NCI-H510A treated with DMSO at 0.1 percent for 48 hours (cell line): ENCODE results near the gene ANP32B.
"Not testable (repeated sequence)": the region's sequence is repeated elsewhere in the genome, so short reads cannot be mapped to it uniquely, and the experiment has no call there.

Experiments used
- DNase-seq: peaks from one replicate; lab custom pipeline; 2025; lab: John Stamatoyannopoulos, UW

The ANP32B gene

GRCh38 chr9:97982683-97983588 is at the start of gene ANP32B:
Gene ANP32B, plus strand, starts transcription at chr9:97983341. Its CDS starts 215 bp downstream, at chr9:97983556.
- DNase-seq = peak; percentile 87

GRCh38 chr9:97934321-97935115 is 48.6 kb upstream of the ANP32B start:
- DNase-seq = no peak

- DNase-seq = no peak
Observed at GRCh38 chr9:97935276-97935675, 47.9 kb upstream of the ANP32B start.

GRCh38 chr9:97936998-97937397 is 46.1 kb upstream of the ANP32B start:
- DNase-seq = no peak

- DNase-seq = no peak
Observed at GRCh38 chr9:97938081-97938644, 45.0 kb upstream of the ANP32B start, which contains the start of gene HEMGN. Gene HEMGN, minus strand, starts transcription at chr9:97938172. Its CDS starts 36 bp downstream, at chr9:97938136.

DNA sequence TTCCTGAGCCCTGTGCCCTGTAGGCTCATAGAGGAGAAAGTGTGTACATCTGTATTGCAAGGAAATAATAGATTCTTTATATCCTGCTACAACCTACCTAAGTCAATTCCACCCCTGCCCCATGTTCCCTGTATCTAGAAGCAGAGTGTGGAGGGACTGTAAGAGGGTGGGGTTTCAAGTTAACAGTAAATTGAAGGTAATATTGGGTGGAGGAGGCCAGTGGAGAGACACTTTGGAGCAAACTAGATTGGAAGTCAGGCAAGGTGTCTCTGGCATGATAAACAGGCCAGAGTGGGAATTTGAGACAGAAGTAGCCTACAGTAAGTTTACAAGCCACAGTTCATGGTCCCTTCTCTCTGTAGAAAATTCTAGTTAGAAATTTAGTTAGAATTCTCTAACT is 42.9 kb upstream of the ANP32B start:
- no peak for DNase-seq

DNA sequence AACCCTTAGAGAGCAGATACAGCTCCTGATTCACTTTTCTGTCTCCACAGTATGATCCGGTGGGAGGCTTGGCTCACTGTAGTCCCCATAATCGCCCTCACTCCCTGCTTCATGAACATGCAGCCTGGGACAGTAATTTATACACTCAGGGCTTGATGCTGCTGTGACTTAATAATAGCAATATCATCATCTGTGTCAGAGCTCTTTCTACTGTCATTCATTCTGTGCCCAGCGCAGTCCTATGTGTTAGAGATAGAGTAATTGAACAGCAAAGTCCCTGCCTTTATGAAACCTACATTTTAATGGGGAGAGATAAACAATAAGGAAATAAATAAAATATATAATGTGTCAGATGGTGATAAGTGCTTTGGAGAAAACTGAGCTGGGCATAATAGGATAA is 42.4 kb upstream of the ANP32B start:
- no peak for DNase-seq

- DNase-seq = no peak
Observed at GRCh38 chr9:97941323-97941722, 41.8 kb upstream of the ANP32B start.

- no peak for DNase-seq
Observed at GRCh38 chr9:97943308-97943855, 39.8 kb upstream of the ANP32B start.

DNA sequence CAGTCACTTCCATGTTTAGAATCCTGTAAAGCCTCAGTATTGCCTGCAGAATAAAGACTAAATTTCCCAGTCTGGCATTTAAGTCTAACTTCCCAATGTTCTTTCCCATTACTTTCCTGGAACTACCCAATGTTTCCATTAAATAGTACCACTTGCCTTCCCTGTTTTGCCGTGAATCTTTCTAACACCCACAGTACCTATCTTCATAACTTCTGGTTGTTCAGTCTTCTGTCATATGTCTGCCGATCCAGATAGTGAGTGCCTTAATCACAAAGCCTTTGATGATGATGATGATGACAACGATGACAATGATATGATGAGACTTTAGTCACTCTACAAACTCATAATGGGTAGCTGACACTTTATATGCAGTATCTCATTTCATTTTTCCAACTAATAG is 38.5 kb upstream of the ANP32B start:
- DNase-seq = no peak

DNA sequence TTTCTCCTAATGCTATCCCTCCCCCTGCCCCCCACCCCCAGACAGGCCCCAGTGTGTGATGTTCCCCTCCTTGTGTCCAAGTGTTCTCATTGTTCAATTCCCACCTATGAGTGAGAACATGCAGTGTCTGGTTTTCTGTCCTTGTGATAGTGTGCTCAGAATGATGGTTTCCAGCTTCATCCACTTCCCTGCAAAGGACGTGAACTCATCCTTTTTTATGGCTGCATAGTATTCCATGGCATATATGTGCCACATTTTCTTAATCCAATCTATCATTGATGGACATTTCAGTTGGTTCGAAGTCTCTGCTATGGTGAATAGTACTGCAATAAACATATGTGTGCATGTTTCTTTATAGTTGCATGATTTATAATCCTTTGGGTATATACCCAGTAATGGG is 37.7 kb upstream of the ANP32B start:
- DNase-seq = not testable (repeated sequence)

- not testable (repeated sequence) for DNase-seq
Observed at GRCh38 chr9:97947094-97947493, 36.0 kb upstream of the ANP32B start.

- not testable (repeated sequence) for DNase-seq
Observed at GRCh38 chr9:97950873-97951272, 32.3 kb upstream of the ANP32B start.

DNA sequence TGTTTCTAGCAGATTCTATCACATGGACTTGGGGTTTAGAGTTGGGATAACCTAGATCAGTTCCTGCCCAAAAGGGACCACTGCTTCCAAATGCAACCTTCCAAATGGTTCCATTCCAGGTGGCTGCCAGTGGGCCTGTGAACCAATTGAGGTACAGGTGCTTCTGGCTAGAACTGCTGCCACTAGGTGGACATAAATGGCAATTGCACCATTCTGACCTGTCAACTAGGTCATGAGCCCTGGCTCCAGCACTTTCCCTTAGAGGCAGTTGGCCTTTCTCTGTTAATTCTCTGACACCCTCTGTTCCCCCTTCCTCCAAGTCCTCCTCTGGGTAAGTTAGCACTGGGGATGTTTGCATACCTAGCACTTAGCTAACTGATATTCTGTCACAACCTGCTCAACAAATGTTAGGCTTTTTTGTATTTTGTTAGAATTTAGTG is 28.6 kb upstream of the ANP32B start:
- peak; percentile 70 for DNase-seq

DNA sequence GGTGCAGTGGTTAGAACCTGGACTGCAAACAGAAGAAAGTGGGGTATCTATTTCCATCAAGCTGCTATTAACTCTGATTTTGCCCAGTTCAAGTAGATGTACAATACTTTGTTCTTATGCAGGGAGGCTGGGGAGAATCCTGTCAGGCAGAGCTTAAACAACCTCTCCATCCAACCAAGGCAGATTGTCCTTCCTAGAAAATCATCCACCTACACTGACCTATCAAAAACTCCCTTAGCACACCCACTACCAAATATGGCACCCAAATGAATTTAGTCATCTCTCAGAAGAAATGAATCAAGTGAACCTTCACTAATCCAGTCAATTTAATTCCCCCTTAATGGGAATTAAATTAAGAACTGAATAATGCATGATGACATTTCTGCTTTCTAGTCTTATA is 26.8 kb upstream of the ANP32B start:
- DNase-seq = no peak

DNA sequence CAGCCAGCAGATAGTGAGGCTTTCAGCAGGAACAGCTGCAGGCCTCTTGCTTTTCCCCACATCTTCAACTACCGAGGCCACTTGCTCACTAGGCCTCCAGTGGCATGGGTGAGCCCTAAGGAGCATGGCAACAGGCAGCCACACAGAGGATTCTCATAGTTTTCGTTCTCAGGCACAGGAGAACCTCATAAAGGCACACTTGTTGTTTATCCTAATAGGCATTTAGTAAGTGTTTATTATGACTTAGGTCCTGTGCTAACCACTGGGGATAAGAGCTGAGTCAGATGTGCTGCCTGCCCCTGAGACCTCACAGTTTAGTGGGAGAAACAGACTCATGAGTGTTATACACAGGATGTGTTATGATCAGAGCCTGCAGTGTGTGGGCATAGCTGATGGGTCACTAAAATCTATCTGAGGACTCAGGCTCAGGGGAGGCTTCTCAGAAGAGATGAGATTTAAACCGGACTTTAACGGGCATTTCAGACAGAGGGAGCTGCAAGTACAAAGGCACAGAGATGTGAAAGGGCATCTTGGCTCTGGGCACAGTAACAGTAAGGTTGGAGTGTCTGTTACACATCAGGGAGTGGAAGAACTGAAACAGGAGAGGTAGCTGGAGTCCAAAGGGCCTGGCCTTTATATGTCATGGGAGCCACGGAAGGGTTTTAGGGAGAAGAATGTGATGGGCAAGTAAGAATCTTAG is 24.2 kb upstream of the ANP32B start:
- no peak for DNase-seq

- DNase-seq = no peak
Observed at GRCh38 chr9:97959585-97959984, 23.6 kb upstream of the ANP32B start.

DNA sequence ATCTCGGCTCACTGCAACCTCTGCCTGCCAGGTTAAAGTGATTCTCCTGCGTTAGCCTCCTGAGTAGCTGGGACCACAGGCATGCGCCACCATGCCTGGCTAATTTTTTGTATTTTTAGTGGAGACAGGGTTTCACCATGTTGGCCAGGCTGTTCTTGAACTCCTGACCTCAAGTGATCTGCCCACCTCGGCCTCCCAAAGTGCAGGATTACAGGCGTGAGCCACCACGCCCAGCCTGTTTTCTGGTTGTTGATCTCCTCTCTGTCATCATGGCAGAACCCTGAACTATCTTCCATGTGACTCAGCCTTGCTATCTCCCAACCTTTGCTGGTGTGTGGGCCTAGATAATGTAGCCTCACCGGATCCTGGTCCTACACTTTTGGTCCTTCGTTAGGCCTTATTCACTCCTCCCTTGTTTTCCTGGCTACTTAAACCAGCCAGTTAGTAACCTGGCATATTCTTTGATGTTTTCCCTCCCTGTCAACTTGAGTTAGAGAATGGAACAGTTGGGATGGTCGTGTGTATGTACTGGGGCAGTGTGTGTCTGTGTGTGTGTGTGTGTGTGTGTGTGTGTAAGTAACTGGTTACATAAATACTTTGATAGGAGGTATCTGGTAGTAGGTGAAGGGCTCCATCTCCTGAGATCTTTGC is 22.3 kb upstream of the ANP32B start:
- DNase-seq = not testable (repeated sequence)

DNA sequence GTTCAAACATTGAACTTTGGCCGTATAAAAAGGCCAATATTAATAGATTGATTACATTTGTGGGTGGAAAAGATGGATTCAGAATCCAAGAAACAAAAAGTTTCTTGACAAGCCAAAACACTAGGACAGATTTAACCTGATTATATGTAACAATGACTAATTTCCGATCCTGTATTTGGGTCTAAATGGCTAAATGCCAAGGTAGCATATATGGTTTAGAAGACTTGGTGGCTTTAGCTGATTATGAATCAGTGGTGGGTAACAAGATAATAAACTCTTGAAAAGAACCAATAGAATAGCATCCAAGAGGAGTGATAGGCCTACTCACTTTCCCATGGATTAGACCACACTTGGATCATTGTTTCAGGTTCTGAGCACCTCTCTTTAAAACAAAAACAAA is 21.8 kb upstream of the ANP32B start:
- DNase-seq = no peak

DNA sequence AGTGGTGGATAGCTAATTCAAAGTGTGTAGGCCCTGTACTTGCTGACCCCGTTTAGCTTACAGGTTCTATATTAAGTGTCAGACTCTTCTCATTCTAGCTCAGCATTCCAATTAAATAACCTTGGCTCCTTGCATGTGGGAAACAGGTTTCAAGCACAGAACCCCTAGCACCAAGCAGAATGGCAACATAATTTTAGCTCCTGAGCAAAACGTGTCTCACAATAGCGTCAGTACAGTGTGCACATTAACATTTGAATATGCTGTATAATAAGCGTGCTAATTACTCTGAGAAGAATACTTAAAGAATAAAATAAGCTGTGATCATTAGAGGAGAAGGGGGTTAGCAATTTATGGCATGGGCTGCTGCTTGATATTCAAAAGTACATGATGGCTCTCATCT is 21.0 kb upstream of the ANP32B start:
- DNase-seq = no peak

GRCh38 chr9:97962575-97962974 is 20.6 kb upstream of the ANP32B start:
- no peak for DNase-seq
